ENCODE measurements around the gene HOXB6. TPM values are rescaled to one million over a fixed set of nuclear protein-coding genes. Genes with fewer than 3 reads are reported as not detected.

Gene HOXB6
- total RNA-seq, 4 donors from 2014 or later: 0.54 to 4.2 (median 1.3) TPM

DNA sequence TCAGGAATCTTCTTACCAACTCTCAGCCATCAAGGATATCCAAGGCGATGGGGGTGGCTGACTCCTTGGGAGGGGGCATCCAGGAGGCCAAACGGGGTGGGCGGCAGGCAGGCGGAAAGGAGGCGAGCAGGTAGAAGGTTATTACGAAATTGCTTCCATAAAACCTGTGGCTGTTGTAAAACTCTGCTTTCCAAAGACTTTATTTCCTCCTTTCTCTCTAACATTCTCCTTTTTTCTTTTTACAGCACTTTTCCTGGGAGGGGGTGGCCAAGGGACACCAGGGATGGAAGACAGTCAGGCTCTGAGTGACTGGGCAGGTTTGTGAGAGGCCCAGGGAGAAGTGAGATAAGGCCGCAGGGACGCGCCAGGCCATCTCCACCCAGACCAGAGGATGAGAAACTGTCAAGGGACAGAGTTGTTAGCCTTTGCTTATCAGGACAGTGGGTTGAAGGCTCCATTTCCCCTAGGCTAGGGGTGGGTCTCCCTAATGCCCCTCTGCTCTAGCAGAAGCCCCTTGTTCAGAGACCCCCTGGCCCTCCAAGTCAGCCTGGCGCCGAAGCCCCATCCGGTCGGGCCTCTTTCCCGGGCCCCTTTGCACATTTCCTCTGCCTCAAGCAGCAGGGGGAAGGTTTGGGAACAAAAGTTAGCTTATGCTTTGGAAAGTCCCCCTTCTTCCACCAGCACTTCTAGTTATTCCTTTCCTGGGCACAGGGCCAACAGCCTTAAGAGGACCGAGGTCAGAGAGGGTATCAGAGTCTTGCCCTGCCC is 26.3 kb upstream of the HOXB6 start:
- Histone ChIP-seq H3K27me3 (peaks cover 81% of the 10 kb centered on the region), H3K36me3 (no peaks in the 10 kb centered on the region), H3K9me3 (no peaks in the 10 kb centered on the region), H3K27ac (no peak overlapping the region), H3K4me1 (peaks cover 6% of the 10 kb centered on the region in 2 donors), H3K4me3 (replicated peaks in 1 of 3) (no peak overlapping the region)
- TF ChIP-seq, protein P1, sequence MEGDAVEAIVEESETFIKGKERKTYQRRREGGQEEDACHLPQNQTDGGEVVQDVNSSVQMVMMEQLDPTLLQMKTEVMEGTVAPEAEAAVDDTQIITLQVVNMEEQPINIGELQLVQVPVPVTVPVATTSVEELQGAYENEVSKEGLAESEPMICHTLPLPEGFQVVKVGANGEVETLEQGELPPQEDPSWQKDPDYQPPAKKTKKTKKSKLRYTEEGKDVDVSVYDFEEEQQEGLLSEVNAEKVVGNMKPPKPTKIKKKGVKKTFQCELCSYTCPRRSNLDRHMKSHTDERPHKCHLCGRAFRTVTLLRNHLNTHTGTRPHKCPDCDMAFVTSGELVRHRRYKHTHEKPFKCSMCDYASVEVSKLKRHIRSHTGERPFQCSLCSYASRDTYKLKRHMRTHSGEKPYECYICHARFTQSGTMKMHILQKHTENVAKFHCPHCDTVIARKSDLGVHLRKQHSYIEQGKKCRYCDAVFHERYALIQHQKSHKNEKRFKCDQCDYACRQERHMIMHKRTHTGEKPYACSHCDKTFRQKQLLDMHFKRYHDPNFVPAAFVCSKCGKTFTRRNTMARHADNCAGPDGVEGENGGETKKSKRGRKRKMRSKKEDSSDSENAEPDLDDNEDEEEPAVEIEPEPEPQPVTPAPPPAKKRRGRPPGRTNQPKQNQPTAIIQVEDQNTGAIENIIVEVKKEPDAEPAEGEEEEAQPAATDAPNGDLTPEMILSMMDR (IDR thresholded peaks at IDR 0.05): no peak
- no peak for TF ChIP-seq POLR2A (IDR thresholded peaks at IDR 0.05)
- intact Hi-C loops (cut with DNase I): no loop called here
- no peak for DNase-seq
- WGBS, 2 donors: 13 to 21% methylated on average over 15 of the region's 15 CpGs

DNA sequence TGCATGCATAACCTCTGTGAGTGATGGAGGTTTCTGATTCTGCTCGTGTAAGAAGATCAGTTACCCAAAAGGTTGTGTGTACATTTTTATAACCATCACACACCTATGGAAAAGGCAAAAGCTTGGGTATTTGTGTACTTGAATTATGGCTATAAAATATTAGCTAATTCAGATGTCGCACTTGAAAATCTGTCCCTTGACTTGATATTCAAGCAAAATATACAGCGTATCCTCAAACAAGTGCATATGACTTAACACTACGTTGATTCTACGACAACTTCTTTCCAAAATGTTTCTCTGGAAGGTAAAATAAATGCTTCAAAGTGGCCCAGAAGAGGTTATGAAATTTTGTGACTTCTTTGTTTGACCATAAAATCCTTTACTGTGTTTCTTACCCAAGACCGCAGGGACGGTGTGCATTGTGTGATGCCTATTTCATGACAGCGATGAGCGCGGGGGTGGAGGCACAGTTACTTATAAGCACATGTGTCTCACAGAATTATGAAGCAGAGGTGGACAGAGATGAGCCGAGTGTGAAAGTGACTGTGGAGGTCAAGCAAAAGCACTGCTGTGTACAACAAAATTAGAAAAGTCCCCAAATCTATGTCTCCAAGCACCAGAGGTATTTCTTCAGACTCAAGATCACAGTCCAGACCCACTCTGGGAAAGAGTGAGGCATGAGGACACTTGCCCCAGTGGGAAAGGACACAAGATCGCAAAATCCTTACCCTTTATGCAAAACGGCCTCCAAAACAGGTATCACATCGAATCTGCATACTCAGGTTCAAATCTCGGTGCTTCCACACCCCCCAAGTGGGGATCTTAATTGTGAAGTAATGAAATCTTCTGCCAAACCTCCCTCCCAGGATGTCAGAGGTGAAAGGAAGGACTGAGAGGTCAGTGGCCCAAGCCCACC is 25.5 kb upstream of the HOXB6 start:
- 31 to 35% methylated on average over 15 of the region's 15 CpGs for WGBS, 2 donors
- peaks cover 13 to 15% of the 10 kb centered on the region in 2 donors for H3K4me1 ChIP-seq
- no peak overlapping the region for H3K27ac ChIP-seq
- no peaks in the 10 kb centered on the region for H3K36me3 ChIP-seq
- intact Hi-C loops (cut with DNase I): no loop called here
- no peak for TF ChIP-seq POLR2A (IDR thresholded peaks at IDR 0.05)
- TF ChIP-seq, protein P1 (IDR thresholded peaks at IDR 0.05): no peak
- no peak for DNase-seq
- H3K9me3 ChIP-seq: no peaks in the 10 kb centered on the region
- H3K4me3 ChIP-seq (replicated peaks in 1 of 3): no peak overlapping the region
- peaks cover 80% of the 10 kb centered on the region for H3K27me3 ChIP-seq

DNA sequence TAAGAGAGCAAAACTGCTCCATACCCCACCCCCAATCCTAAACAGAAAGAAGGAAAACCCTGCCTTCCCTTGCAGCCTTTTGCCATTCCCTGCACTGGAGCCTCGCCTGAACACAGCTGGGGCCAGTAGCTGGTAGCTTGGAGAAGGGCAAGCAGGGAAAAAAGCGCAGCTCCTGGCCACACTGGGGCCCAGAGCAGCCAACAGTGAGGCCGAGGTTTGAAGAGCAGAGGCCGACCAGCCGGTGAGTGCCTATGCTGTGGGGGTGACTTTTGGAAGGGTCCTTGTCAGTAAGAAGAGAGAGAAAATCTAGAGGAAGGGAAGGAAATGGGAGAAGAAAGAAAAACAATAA is 24.6 kb upstream of the HOXB6 start:
- TF ChIP-seq, protein P1 (IDR thresholded peaks at IDR 0.05): no peak
- TF ChIP-seq POLR2A (IDR thresholded peaks at IDR 0.05): no peak
- Histone ChIP-seq H3K9me3 (no peaks in the 10 kb centered on the region), H3K27ac (no peak overlapping the region), H3K4me1 (peaks cover 15 to 20% of the 10 kb centered on the region in 2 donors), H3K4me3 (replicated peaks in 1 of 3) (no peak overlapping the region), H3K27me3 (peaks cover 80% of the 10 kb centered on the region), H3K36me3 (no peaks in the 10 kb centered on the region)
- WGBS, 2 donors: 15 to 20% methylated on average over 5 of the region's 5 CpGs
- intact Hi-C loops (cut with DNase I): no loop called here
- DNase-seq: no peak

DNA sequence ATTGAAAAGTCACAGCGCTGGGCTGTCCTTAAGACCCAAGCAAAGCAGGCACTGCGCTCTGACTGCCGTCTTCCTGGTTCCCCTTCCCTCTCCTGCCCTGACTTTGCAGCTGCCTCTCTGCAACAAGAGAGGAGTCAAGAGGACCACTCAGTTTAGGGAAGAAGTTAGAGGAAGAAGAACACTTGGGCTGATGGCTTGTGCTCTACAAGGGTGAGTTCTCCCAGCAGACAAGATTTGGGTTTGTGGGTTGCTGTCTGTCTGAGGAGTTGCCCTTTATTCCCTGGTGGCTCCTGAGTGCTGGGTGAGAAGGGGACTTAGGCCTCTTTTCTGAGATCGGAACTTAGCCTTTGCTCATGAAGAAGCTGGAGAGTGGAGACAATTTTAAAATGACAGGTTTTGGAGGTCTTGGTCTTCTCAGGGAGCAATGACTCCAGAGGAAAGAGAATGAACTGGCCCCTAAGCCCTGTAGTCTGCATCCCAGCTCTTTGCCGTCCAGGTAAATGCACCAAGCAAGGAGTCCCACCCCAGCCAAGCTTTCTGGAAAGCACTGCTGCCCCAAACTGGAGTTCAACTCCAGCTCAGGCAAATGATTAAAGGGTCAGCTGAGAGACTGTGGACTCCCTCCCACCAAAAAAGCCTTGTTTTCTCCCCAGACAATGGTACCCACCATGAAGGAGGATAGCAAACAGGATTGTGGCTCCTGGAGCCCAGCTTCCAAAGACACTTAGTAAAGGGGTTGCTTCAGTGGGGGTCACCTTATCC is 24.0 kb upstream of the HOXB6 start:
- H3K36me3 ChIP-seq: no peaks in the 10 kb centered on the region
- peaks cover 77% of the 10 kb centered on the region for H3K27me3 ChIP-seq
- 10 to 23% methylated on average over 5 of the region's 5 CpGs for WGBS, 2 donors
- H3K9me3 ChIP-seq: no peaks in the 10 kb centered on the region
- TF ChIP-seq POLR2A (IDR thresholded peaks at IDR 0.05): no peak
- TF ChIP-seq, protein P1 (IDR thresholded peaks at IDR 0.05): no peak
- H3K27ac ChIP-seq: no peak overlapping the region
- H3K4me1 ChIP-seq: peaks cover 14 to 20% of the 10 kb centered on the region in 2 donors
- H3K4me3 ChIP-seq (replicated peaks in 1 of 3): no peak overlapping the region
- intact Hi-C loops (cut with DNase I): no loop called here
- no peak for DNase-seq

Data from thyroid gland (tissue), 4 donors.